H1 (cell line): ENCODE measurements around the gene RNF32. TPM values are rescaled to one million over a fixed set of nuclear protein-coding genes. Genes with fewer than 3 reads are reported as not detected.

ENCODE experiments used
- CTCF ChIA-PET: fragments of 300-600 bp; sonication (Branson Sonifier 250); formaldehyde crosslinking; loops from one replicate; lab custom pipeline; 2021; ENCODE audit not compliant: partially characterized antibody; lab: Charles Lee
- POLR2A ChIA-PET: fragments of 300-600 bp; sonication (Branson Sonifier 250); formaldehyde crosslinking; loops from one replicate; lab custom pipeline; 2021; ENCODE audit warnings: inconsistent platforms; ENCODE audit not compliant: partially characterized antibody; lab: Charles Lee
- DNase-seq, 2 experiments: peaks; one replicate each; pipeline versions ENCODE4 v3.0.0 to v3.0.0-alpha.2; 2010 to 2022; ENCODE audit warnings: low spot score in 2 of 2, low read depth in 1 of 2, mixed read lengths in 1 of 2
- FAIRE-seq: peaks from 2 replicates; lab custom pipeline; 2011; peaks lifted over from hg19 to GRCh38; lab: Jason Lieb, UNC
- H2AFZ ChIP-seq: 2 replicates; pipeline ENCODE4 v1.8.1; 2012; ENCODE audit warnings: low read length, inconsistent platforms
- H2AK5ac ChIP-seq: 2 replicates; pipeline ENCODE4 v1.6.1; 2013; ENCODE audit warnings: low read depth, low read length
- H2BK120ac ChIP-seq: replicated peaks from 2 replicates; pipeline ENCODE3; 2013; ENCODE audit warnings: low read depth, low read length, inconsistent platforms
- H2BK12ac ChIP-seq: 2 replicates; pipeline ENCODE4 v1.6.1; 2013; ENCODE audit warnings: low read depth, low read length
- H2BK15ac ChIP-seq: 2 replicates; pipeline ENCODE4 v1.6.1; 2013; ENCODE audit warnings: low read length
- H2BK20ac ChIP-seq: 2 replicates; pipeline ENCODE4 v1.6.1; 2013; ENCODE audit warnings: low read length
- H2BK5ac ChIP-seq: 2 replicates; pipeline ENCODE4 v1.6.1; 2013; ENCODE audit warnings: low read depth, low read length
- H3K14ac ChIP-seq: 2 replicates; pipeline ENCODE4 v1.6.1; 2013; ENCODE audit warnings: inconsistent platforms; ENCODE audit not compliant: insufficient read length
- H3K18ac ChIP-seq: 2 replicates; pipeline ENCODE4 v1.6.1; 2013; ENCODE audit warnings: low read length; ENCODE audit errors: extremely low read depth
- H3K23ac ChIP-seq: 2 replicates; pipeline ENCODE4 v1.6.1; 2013; ENCODE audit warnings: inconsistent platforms; ENCODE audit not compliant: insufficient read length
- H3K23me2 ChIP-seq: 2 replicates; pipeline ENCODE4 v1.6.1; 2013; ENCODE audit warnings: low read depth, low read length
- H3K27ac ChIP-seq: 2 replicates; pipeline ENCODE4 v1.6.1; 2011; ENCODE audit warnings: low read depth, low read length, inconsistent platforms
- H3K27me3 ChIP-seq, 4 experiments: replicated peaks in 1 of 4; 1 replicate in 1 of 4; 2 replicates in 3 of 4; pipeline versions ENCODE4 v1.6.1 to v1.8.1; 2011 to 2013; ENCODE audit warnings: low read length in 3 of 4, mild to moderate bottlenecking in 3 of 4, inconsistent platforms in 2 of 4, mixed read lengths in 2 of 4, moderate library complexity in 1 of 4; ENCODE audit not compliant: control insufficient read depth in 3 of 4, insufficient read depth in 3 of 4; ENCODE audit errors: extremely low read depth in 1 of 4
- H3K36me3 ChIP-seq, 4 experiments: 2 replicates each; pipeline versions ENCODE4 v1.6.1 to v1.8.1; 2011 to 2013; ENCODE audit warnings: mild to moderate bottlenecking in 4 of 4, low read length in 3 of 4, moderate library complexity in 2 of 4, control low read depth in 1 of 4, inconsistent platforms in 1 of 4; ENCODE audit not compliant: insufficient read depth in 4 of 4, control insufficient read depth in 2 of 4
- H3K4ac ChIP-seq: replicated peaks from 2 replicates; pipeline ENCODE3; 2013; ENCODE audit warnings: low read length, low read depth, mixed read lengths, inconsistent platforms; ENCODE audit not compliant: insufficient read length
- H3K4me1 ChIP-seq, 4 experiments: replicated peaks in 1 of 4; 1 replicate in 1 of 4; 2 replicates in 3 of 4; pipeline versions ENCODE4 v1.6.1 to v1.8.1; 2011 to 2013; ENCODE audit warnings: low read length in 3 of 4, inconsistent platforms in 2 of 4, mixed read lengths in 1 of 4; ENCODE audit not compliant: insufficient read depth in 4 of 4, control insufficient read depth in 3 of 4
- H3K4me2 ChIP-seq, 2 experiments: 2 replicates each; pipeline versions ENCODE4 v1.6.1 to v1.8.1; 2011 to 2013; ENCODE audit warnings: low read depth in 2 of 2, low read length in 2 of 2, control low read depth in 1 of 2, inconsistent platforms in 1 of 2, mild to moderate bottlenecking in 1 of 2; ENCODE audit not compliant: insufficient read depth in 1 of 2
- H3K4me3 ChIP-seq, 4 experiments: fragments of 200-600, 300-600 bp in 1 of 4; sonication (generic), shearing (Covaris generic), sonication (Bioruptor Twin) in 1 of 4; 2 replicates each; pipeline versions ENCODE4 v1.5.1 to v1.8.1; 2011 to 2016; ENCODE audit warnings: low read length in 4 of 4, low read depth in 3 of 4, control low read depth in 2 of 4, inconsistent platforms in 2 of 4, mild to moderate bottlenecking in 2 of 4, mixed read lengths in 1 of 4, moderate library complexity in 1 of 4; ENCODE audit not compliant: insufficient read depth in 2 of 4; ENCODE audit errors: extremely low read depth in 1 of 4
- H3K56ac ChIP-seq: replicated peaks from 2 replicates; pipeline ENCODE3; 2013; ENCODE audit warnings: low read depth, mild to moderate bottlenecking, mixed read lengths, low read length, inconsistent platforms; ENCODE audit not compliant: insufficient read length
- H3K79me1 ChIP-seq: 2 replicates; pipeline ENCODE4 v1.6.1; 2013; ENCODE audit warnings: low read depth, low read length, control low read depth
- H3K79me2 ChIP-seq, 2 experiments: 2 replicates each; pipeline versions ENCODE4 v1.6.1 to v1.8.1; 2012 to 2013; ENCODE audit warnings: low read length in 2 of 2, mild to moderate bottlenecking in 2 of 2, inconsistent platforms in 1 of 2; ENCODE audit not compliant: insufficient read depth in 2 of 2, control insufficient read depth in 1 of 2
- H3K9ac ChIP-seq, 4 experiments: replicated peaks in 1 of 4; 1 replicate in 1 of 4; 2 replicates in 3 of 4; pipeline versions ENCODE4 v1.6.1 to v1.8.1; 2011 to 2013; ENCODE audit warnings: low read depth in 3 of 4, low read length in 3 of 4, control low read depth in 2 of 4, mild to moderate bottlenecking in 2 of 4, moderate library complexity in 2 of 4, inconsistent platforms in 1 of 4; ENCODE audit errors: extremely low read depth in 1 of 4
- H3K9me3 ChIP-seq, 2 experiments: 2 replicates each; pipeline versions ENCODE4 v1.6.1 to v1.8.1; 2012 to 2013; ENCODE audit warnings: mild to moderate bottlenecking in 2 of 2, moderate library complexity in 2 of 2, control low read depth in 1 of 2, inconsistent platforms in 1 of 2, low read depth in 1 of 2, low read length in 1 of 2, mixed read lengths in 1 of 2; ENCODE audit not compliant: insufficient read depth in 2 of 2
- H4K20me1 ChIP-seq, 2 experiments: replicated peaks in 1 of 2; 2 replicates each; pipeline versions ENCODE3 to v1.8.1; 2011 to 2013; ENCODE audit warnings: inconsistent platforms in 2 of 2, low read length in 2 of 2, mild to moderate bottlenecking in 1 of 2; ENCODE audit not compliant: insufficient read depth in 2 of 2, control insufficient read depth in 1 of 2
- H4K5ac ChIP-seq: 2 replicates; pipeline ENCODE4 v1.6.1; 2013; ENCODE audit warnings: low read length, low read depth, mixed read lengths, inconsistent platforms; ENCODE audit not compliant: insufficient read length
- H4K8ac ChIP-seq: 2 replicates; pipeline ENCODE4 v1.8.0; 2013; ENCODE audit warnings: mild to moderate bottlenecking, moderate library complexity, low read length, inconsistent platforms; ENCODE audit not compliant: insufficient read depth; ENCODE audit errors: extremely low read depth
- H4K91ac ChIP-seq: replicated peaks from 2 replicates; pipeline ENCODE3; 2013; ENCODE audit warnings: low read length, mixed read lengths, inconsistent platforms; ENCODE audit not compliant: insufficient read length
- MAFK ChIP-seq: IDR thresholded peaks from 2 replicates; pipeline ENCODE4 v1.6.1; 2012; ENCODE audit warnings: low read depth, mild to moderate bottlenecking, improper control_type of control experiment, low read length
- TBP ChIP-seq: IDR thresholded peaks from 2 replicates; pipeline ENCODE4 v1.6.1; 2011; ENCODE audit warnings: low read depth, low read length, improper control_type of control experiment
- WGBS, 2 experiments: shearing (Covaris generic) in 1 of 2; methylation state at CpG; one replicate each; pipeline versions ENCODE4 v1.1.6 to v1.1.7; 2013 to 2015; ENCODE audit warnings: low lambda C conversion rate in 2 of 2, mixed read lengths in 2 of 2, inconsistent platforms in 1 of 2, low coverage in 1 of 2, missing lambda C conversion rate in 1 of 2; ENCODE audit not compliant: insufficient replicate concordance in 2 of 2, insufficient coverage in 1 of 2, insufficient read length in 1 of 2; ENCODE audit errors: extremely low coverage in 1 of 2, missing lambda C conversion rate in 1 of 2; 5-methylcytosine and 5-hydroxymethylcytosine counted together
- polyA plus RNA-seq, 7 experiments: library from polyadenylated mRNA; depleted of rRNA in 3 of 7; stranded (reverse) in 5 of 7; unstranded in 2 of 7; fragments of >200 nt in 5 of 7; fragments of 200-250 nt in 2 of 7; gene quantifications; 1 replicate in 5 of 7; 2 replicates in 1 of 7; 4 replicates in 1 of 7; pipeline versions ENCODE4 v1.2.1 to v1.2.3, GENCODE V29; 2011 to 2013; ENCODE audit warnings: missing spikeins in 2 of 7, mixed read lengths in 2 of 7
- total RNA-seq: library from RNA; stranded (reverse); fragmentation: NEBNext Ultra II Directional; extraction: Animal tissue kit (Norgen Biotek cat#: 25700); gene quantifications from 2 replicates; pipeline ENCODE4 v1.2.1, GENCODE V29; 2021

The RNF32 gene
- total and polyA plus RNA-seq, 2 of the 8 experiments (the other 6 are each of a cell fraction or from before 2014, with no cell fraction given): 0.48 to 1.2 TPM

DNA sequence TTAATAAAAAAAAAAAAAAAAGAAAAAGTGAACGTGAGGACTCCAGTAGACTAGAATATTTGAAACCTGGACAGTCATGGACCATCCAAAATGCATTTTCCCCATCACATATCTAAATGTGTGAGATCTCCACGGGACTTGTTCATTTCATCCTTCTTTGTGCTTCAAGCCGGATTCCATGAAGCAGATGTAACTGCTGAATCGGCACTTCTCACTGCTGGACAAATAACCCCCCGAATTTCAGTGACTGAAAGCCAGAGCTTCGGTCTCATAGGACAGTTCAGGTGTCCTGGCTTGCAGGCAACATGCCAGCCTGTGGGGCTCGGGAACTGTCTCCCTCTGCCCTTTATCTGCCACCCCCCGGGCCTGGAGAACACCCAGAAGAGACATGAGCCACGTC lies 33.3 kb downstream of the RNF32 start:
- ChIA-PET POLR2A (no interaction called here), CTCF (interaction anchor here (1.1 kb wide), 1 partner anchor 77 kb away, joined by 3 read pairs; no protein-coding TSS in a partner anchor)
- no peak overlapping the region for H3K18ac ChIP-seq
- H3K23me2 ChIP-seq: no peaks in the 10 kb centered on the region
- no peak overlapping the region for H4K5ac ChIP-seq
- H4K20me1 ChIP-seq: no peaks in the 10 kb centered on the region
- H2AFZ ChIP-seq: no peak overlapping the region
- no peak overlapping the region for H2BK15ac ChIP-seq
- TF ChIP-seq TBP (no peak), MAFK (peak; percentile 93)
- H3K56ac ChIP-seq: no peak overlapping the region
- H4K8ac ChIP-seq: peak overlapping the region; percentile 3; the same call in 1 of the 2 replicates
- H2BK20ac ChIP-seq: no peak overlapping the region
- 0 out of 7 replicates have a peak, but pooled peaks cover 0 to 3% (median under 1%) of the 10 kb centered on the region in 4 experiments for H3K4me1 ChIP-seq
- no peaks in the 10 kb centered on the region for H3K27me3 ChIP-seq
- H3K79me2 ChIP-seq: no peaks in the 10 kb centered on the region
- H3K14ac ChIP-seq: no peak overlapping the region
- no peak overlapping the region for H3K4me3 ChIP-seq
- no peak overlapping the region for H3K23ac ChIP-seq
- no peak for DNase-seq
- no peak for FAIRE-seq
- H2BK5ac ChIP-seq: no peak overlapping the region
- no peaks in the 10 kb centered on the region for H3K79me1 ChIP-seq
- H3K4ac ChIP-seq: no peak overlapping the region
- H3K9ac ChIP-seq: no peak overlapping the region
- H3K4me2 ChIP-seq: no peak overlapping the region
- no peak overlapping the region for H2AK5ac ChIP-seq
- WGBS, 2 experiments: 90% methylated on average over 9 of the region's 9 CpGs; no CpG with 5 or more reads in 1 of the 2 experiments
- no peaks in the 10 kb centered on the region for H3K9me3 ChIP-seq
- no peak overlapping the region for H4K91ac ChIP-seq
- no peak overlapping the region for H3K27ac ChIP-seq
- no peak overlapping the region for H2BK12ac ChIP-seq
- H2BK120ac ChIP-seq: no peak overlapping the region
- H3K36me3 ChIP-seq: peaks cover 0 to 16% (median 6%) of the 10 kb centered on the region in 4 experiments; a peak in 6 of 8 replicates
